GM23248 (cell line): ENCODE measurements around the gene TECPR2. TPM values are rescaled to one million over a fixed set of nuclear protein-coding genes. Genes with fewer than 3 reads are reported as not detected.

Experiments
- DNase-seq: peaks from one replicate; pipeline ENCODE4 v3.0.0-alpha.2; 2015
- H2AFZ ChIP-seq: fragments of 200-600 bp; sonication (generic); 2 replicates; pipeline ENCODE4 v1.6.1; 2016; ENCODE audit warnings: antibody characterized with exemption
- H3F3A ChIP-seq: fragments of 200-600 bp; sonication (generic); 2 replicates; pipeline ENCODE4 v1.6.1; 2016; ENCODE audit warnings: mild to moderate bottlenecking, antibody characterized with exemption, mixed run types; ENCODE audit not compliant: insufficient read depth
- H3K27ac ChIP-seq: fragments of 200-600 bp; sonication (generic); 2 replicates; pipeline ENCODE4 v1.5.1; 2016; ENCODE audit warnings: mild to moderate bottlenecking
- H3K27me3 ChIP-seq: fragments of 200-600 bp; sonication (generic); replicated peaks from 2 replicates; pipeline ENCODE4 v1.6.1; 2016; ENCODE audit warnings: mild to moderate bottlenecking; ENCODE audit not compliant: insufficient read depth
- H3K36me3 ChIP-seq: fragments of 200-600 bp; sonication (generic); 2 replicates; pipeline ENCODE4 v1.6.1; 2016; ENCODE audit warnings: low read depth, mild to moderate bottlenecking
- H3K4me1 ChIP-seq: fragments of 200-600 bp; sonication (generic); 2 replicates; pipeline ENCODE4 v1.6.1; 2016; ENCODE audit warnings: mild to moderate bottlenecking; ENCODE audit not compliant: insufficient read depth
- H3K4me2 ChIP-seq: fragments of 200-600 bp; sonication (generic); one replicate; pipeline ENCODE4 v1.6.1; 2016; ENCODE audit warnings: mild to moderate bottlenecking; ENCODE audit not compliant: unreplicated experiment
- H3K4me3 ChIP-seq: fragments of 200-600 bp; sonication (generic); 2 replicates; pipeline ENCODE4 v1.5.1; 2016; ENCODE audit warnings: mild to moderate bottlenecking
- H3K79me2 ChIP-seq: fragments of 200-600 bp; sonication (generic); 2 replicates; pipeline ENCODE4 v1.6.1; 2016; ENCODE audit warnings: mild to moderate bottlenecking; ENCODE audit not compliant: insufficient read depth
- H3K9ac ChIP-seq: fragments of 200-600 bp; sonication (generic); 2 replicates; pipeline ENCODE4 v1.6.1; 2016; ENCODE audit warnings: mild to moderate bottlenecking
- H3K9me2 ChIP-seq: fragments of 200-600 bp; sonication (generic); 2 replicates; pipeline ENCODE4 v1.6.1; 2016; ENCODE audit warnings: mixed run types, mild to moderate bottlenecking, moderate library complexity; ENCODE audit not compliant: insufficient read depth
- H3K9me3 ChIP-seq: fragments of 200-600 bp; sonication (generic); one replicate; pipeline ENCODE4 v1.6.1; 2017; ENCODE audit warnings: low read depth
- H4K20me1 ChIP-seq: fragments of 200-600 bp; sonication (generic); 2 replicates; pipeline ENCODE4 v1.6.0; 2016; ENCODE audit not compliant: insufficient read depth
- EZH2 ChIP-seq: fragments of 200-600 bp; sonication (generic); IDR thresholded peaks from 2 replicates; pipeline ENCODE4 v1.6.1; 2018; ENCODE audit warnings: antibody characterized with exemption, mild to moderate bottlenecking; ENCODE audit not compliant: insufficient read depth, poor library complexity, severe bottlenecking
- EZH2phosphoT487 ChIP-seq: fragments of 200-600 bp; sonication (generic); IDR thresholded peaks from 2 replicates; pipeline ENCODE4 v1.6.1; 2018; ENCODE audit warnings: antibody characterized with exemption, moderate library complexity, mild to moderate bottlenecking, low read depth; ENCODE audit not compliant: insufficient read depth
- WGBS, 2 experiments: methylation state at CpG; one replicate each; pipeline ENCODE4 v1.1.6; 2015 to 2017; ENCODE audit warnings: low lambda C conversion rate in 2 of 2, low coverage in 1 of 2; ENCODE audit errors: missing lambda C conversion rate in 2 of 2; 5-methylcytosine and 5-hydroxymethylcytosine counted together
- in situ Hi-C: fragments of 300-500 bp; cut with MboI; formaldehyde crosslinking; loops from 2 replicates; pipeline ENCODE4 v1.15.0; 2020
- polyA plus RNA-seq: library from polyadenylated mRNA; unstranded; fragments of >200 nt; fragmentation: Nextera tagmentation; extraction: Ambion mirVana; gene quantifications from 2 replicates; pipeline ENCODE4 v1.2.1, GENCODE V29; 2016
- total RNA-seq: library from RNA; depleted of rRNA; stranded (reverse); fragments of >200 nt; shearing (Covaris generic); gene quantifications from 2 replicates; pipeline ENCODE4 v1.2.3, GENCODE V29; 2014

TECPR2 gene
- total and polyA plus RNA-seq, 2 experiments from 2014 or later, result 11.4 to 15.8 TPM

DNA sequence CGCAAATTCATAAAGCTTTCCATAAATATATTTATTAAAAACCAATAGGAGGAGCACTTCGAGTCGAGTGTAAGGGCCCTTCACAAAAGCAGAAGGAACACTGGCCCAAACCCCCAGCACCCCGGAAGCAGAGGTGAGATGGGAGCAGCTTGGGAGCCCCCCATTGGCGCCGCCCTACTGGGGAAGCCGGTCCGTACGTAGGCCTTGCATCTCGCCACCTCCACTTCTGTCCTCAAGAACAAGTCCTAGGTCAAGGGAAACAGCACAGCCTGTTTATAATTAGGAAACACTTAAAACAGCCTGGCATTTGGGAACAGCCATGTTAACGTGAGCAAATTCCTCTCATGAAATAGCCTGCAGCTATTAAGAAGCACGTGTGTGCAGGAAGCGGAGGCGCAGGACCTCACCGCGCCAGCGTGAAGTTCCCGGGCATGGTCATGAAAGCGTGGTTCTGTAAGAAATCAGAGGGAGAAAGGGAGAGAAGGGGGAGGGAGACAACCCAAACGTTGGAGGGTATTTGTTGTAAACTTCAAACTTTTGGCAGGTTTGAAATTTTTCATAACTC, 139.1 kb downstream of the TECPR2 start:
- Histone ChIP-seq H3K79me2 (no peaks in the 10 kb centered on the region), H3K4me1 (peaks cover 12% of the 10 kb centered on the region), H4K20me1 (no peaks in the 10 kb centered on the region), H3F3A (peaks cover 12% of the 10 kb centered on the region), H3K27ac (no peak overlapping the region), H3K36me3 (no peaks in the 10 kb centered on the region), H3K4me3 (no peak overlapping the region), H3K27me3 (no peaks in the 10 kb centered on the region), H3K9me3 (no peaks in the 10 kb centered on the region), H3K9me2 (no peaks in the 10 kb centered on the region), H3K9ac (no peak overlapping the region), H2AFZ (no peak overlapping the region), H3K4me2 (no peak overlapping the region)
- DNase-seq, result no peak
- in situ Hi-C loops, result no loop called here
- TF ChIP-seq EZH2phosphoT487 (no peak), EZH2 (no peak)
- 87% methylated on average over 20 of the region's 20 CpGs for WGBS, 2 experiments

GRCh38 chr14:102502571-102502970, 139.8 kb downstream of the TECPR2 start:
- Histone ChIP-seq H3F3A (peaks cover 12% of the 10 kb centered on the region), H3K27me3 (no peaks in the 10 kb centered on the region), H3K4me2 (no peak overlapping the region), H3K9me2 (no peaks in the 10 kb centered on the region), H3K27ac (no peak overlapping the region), H3K4me1 (peaks cover 12% of the 10 kb centered on the region), H3K36me3 (no peaks in the 10 kb centered on the region), H3K9me3 (no peaks in the 10 kb centered on the region), H2AFZ (no peak overlapping the region), H3K9ac (no peak overlapping the region), H3K79me2 (no peaks in the 10 kb centered on the region), H4K20me1 (no peaks in the 10 kb centered on the region), H3K4me3 (no peak overlapping the region)
- in situ Hi-C loops, result no loop called here
- no peak for DNase-seq
- no peak for TF ChIP-seq EZH2phosphoT487
- TF ChIP-seq EZH2, result no peak
- WGBS, 2 experiments, result 99 to 100% methylated on average over 10 of the region's 10 CpGs

GRCh38 chr14:102503641-102504327, 141.0 kb downstream of the TECPR2 start:
- 82 to 86% methylated on average over 12 of the region's 12 CpGs for WGBS, 2 experiments
- in situ Hi-C loops, result no loop called here

GRCh38 chr14:102504328-102504999, 141.7 kb downstream of the TECPR2 start:
- TF ChIP-seq EZH2phosphoT487 (no peak), EZH2 (no peak)
- Histone ChIP-seq H3K4me1 (peaks cover 12% of the 10 kb centered on the region), H3K27ac (no peak overlapping the region), H3K4me2 (no peak overlapping the region), H3K27me3 (no peaks in the 10 kb centered on the region), H3K9me3 (no peaks in the 10 kb centered on the region), H3K36me3 (no peaks in the 10 kb centered on the region), H3F3A (peaks cover 12% of the 10 kb centered on the region), H3K79me2 (no peaks in the 10 kb centered on the region), H3K9ac (no peak overlapping the region), H4K20me1 (no peaks in the 10 kb centered on the region), H2AFZ (no peak overlapping the region), H3K4me3 (no peak overlapping the region), H3K9me2 (no peaks in the 10 kb centered on the region)
- in situ Hi-C loops, result no loop called here
- DNase-seq, result no peak
- WGBS, 2 experiments, result 76 to 82% methylated on average over 15 to 18 of the region's 18 CpGs

More at GRCh38 chr14:102503641-102504327, 141.0 kb downstream of the TECPR2 start:
- H3K4me2 ChIP-seq, result no peak overlapping the region
- no peaks in the 10 kb centered on the region for H3K9me3 ChIP-seq
- DNase-seq, result no peak
- peaks cover 12% of the 10 kb centered on the region for H3F3A ChIP-seq
- no peak overlapping the region for H3K4me3 ChIP-seq
- no peak overlapping the region for H3K27ac ChIP-seq
- no peaks in the 10 kb centered on the region for H3K27me3 ChIP-seq
- H3K9me2 ChIP-seq, result no peaks in the 10 kb centered on the region
- H2AFZ ChIP-seq, result no peak overlapping the region
- H3K9ac ChIP-seq, result no peak overlapping the region
- H3K4me1 ChIP-seq, result peaks cover 12% of the 10 kb centered on the region
- no peaks in the 10 kb centered on the region for H3K79me2 ChIP-seq
- no peaks in the 10 kb centered on the region for H4K20me1 ChIP-seq
- H3K36me3 ChIP-seq, result no peaks in the 10 kb centered on the region
- TF ChIP-seq EZH2, result no peak
- no peak for TF ChIP-seq EZH2phosphoT487
